ENCODE results near the gene AUH.

AUH gene

GRCh38 chr9:91172329-91172728 is 189.4 kb downstream of the AUH start:
- no peak for DNase-seq

GRCh38 chr9:91170951-91171350 is 190.8 kb downstream of the AUH start:
- no peak for DNase-seq

GRCh38 chr9:91166796-91167366 is 194.8 kb downstream of the AUH start:
- DNase-seq, result no peak

- peak in 6 of 56 donors; percentile 8 to 39 (median 14) for DNase-seq
These were observed 196.8 kb downstream of the AUH start for GRCh38 chr9:91164724-91165520.
